Measurements from ENCODE around the gene ZC2HC1C. TPM values are rescaled to one million over a fixed set of nuclear protein-coding genes. Genes with fewer than 3 reads are reported as not detected.

ZC2HC1C gene
- total and polyA plus RNA-seq, 2 donors from 2014 or later: 6.7 to 11.9 TPM

GRCh38 chr14:75127903-75128595, 58.6 kb downstream of the ZC2HC1C start:
- intact Hi-C loops (cut with DNase I): no loop called here
- peaks cover 0 to 3% (median 0%) of the 10 kb centered on the region in 3 donors for H3K36me3 ChIP-seq (ENCODE audit: control insufficient read depth in 2 of 3, insufficient read depth in 3 of 3, low read length in 3 of 3)
- H3K9ac ChIP-seq (ENCODE audit: low read length in 3 of 3): peak overlapping the region; percentile 0 to 96 (median 54)
- H3K27ac ChIP-seq (ENCODE audit: low read depth in 2 of 2, low read length in 2 of 2): no peak overlapping the region
- DNase-seq (no peak), FAIRE-seq (no peak)
- no peaks in the 10 kb centered on the region for H3K27me3 ChIP-seq (ENCODE audit: control insufficient read depth, insufficient read depth, low read length)
- peak overlapping the region in 2 of 3 donors; percentile 92 to 98 for H3K4me3 ChIP-seq (ENCODE audit: low read length in 3 of 3)
- no peak for TF ChIP-seq CTCF (IDR thresholded peaks at IDR 0.05; ENCODE audit: borderline replicate concordance, extremely low read depth, insufficient read depth)
- H3K4me1 ChIP-seq (ENCODE audit: control insufficient read depth in 2 of 3, insufficient read depth in 2 of 3, low read depth in 1 of 3, low read length in 3 of 3): peaks cover 0 to 9% (median 6%) of the 10 kb centered on the region in 3 donors
- no peaks in the 10 kb centered on the region for H3K9me3 ChIP-seq (ENCODE audit: control insufficient read depth in 2 of 3, insufficient read depth in 1 of 3, low read length in 3 of 3)

GRCh38 chr14:75128596-75128990, 59.2 kb downstream of the ZC2HC1C start:
- no peak for TF ChIP-seq CTCF (IDR thresholded peaks at IDR 0.05; ENCODE audit: borderline replicate concordance, extremely low read depth, insufficient read depth)
- Histone ChIP-seq H3K4me3 (ENCODE audit: low read length in 3 of 3) (no peak overlapping the region), H3K9ac (ENCODE audit: low read length in 3 of 3) (no peak overlapping the region), H3K9me3 (ENCODE audit: control insufficient read depth in 2 of 3, insufficient read depth in 1 of 3, low read length in 3 of 3) (no peaks in the 10 kb centered on the region), H3K36me3 (ENCODE audit: control insufficient read depth in 2 of 3, insufficient read depth in 3 of 3, low read length in 3 of 3) (peaks cover 2 to 4% (median 3%) of the 10 kb centered on the region in 3 donors), H3K27me3 (ENCODE audit: control insufficient read depth, insufficient read depth, low read length) (no peaks in the 10 kb centered on the region), H3K27ac (ENCODE audit: low read depth in 2 of 2, low read length in 2 of 2) (no peak overlapping the region), H3K4me1 (ENCODE audit: control insufficient read depth in 2 of 3, insufficient read depth in 2 of 3, low read depth in 1 of 3, low read length in 3 of 3) (peaks cover 0 to 9% (median 6%) of the 10 kb centered on the region in 3 donors)
- DNase-seq: no peak
- no peak for FAIRE-seq
- intact Hi-C loops (cut with DNase I): no loop called here

Other genes starting within 250 kb of the ZC2HC1C start
- gene PROX2, start 193.5 kb upstream of the ZC2HC1C start, total RNA-seq: not detected
- gene PROX2, start 193.5 kb upstream of the ZC2HC1C start, polyA plus RNA-seq (ENCODE audit: insufficient read depth, low read depth, low replicate concordance): not detected
- 98.6 TPM for gene DLST, start 187.7 kb upstream of the ZC2HC1C start, total RNA-seq
- gene DLST, start 187.7 kb upstream of the ZC2HC1C start, polyA plus RNA-seq (ENCODE audit: insufficient read depth, low read depth, low replicate concordance): 112 TPM
- 7.9 TPM for gene RPS6KL1, start 146.4 kb upstream of the ZC2HC1C start, total RNA-seq
- 3.7 TPM for gene RPS6KL1, start 146.4 kb upstream of the ZC2HC1C start, polyA plus RNA-seq (ENCODE audit: insufficient read depth, low read depth, low replicate concordance)
- gene PGF, start 114.0 kb upstream of the ZC2HC1C start, total RNA-seq: 9.3 TPM
- gene PGF, start 114.0 kb upstream of the ZC2HC1C start, polyA plus RNA-seq (ENCODE audit: insufficient read depth, low read depth, low replicate concordance): 12.1 TPM
- 44.0 TPM for gene EIF2B2, start 66.7 kb upstream of the ZC2HC1C start, total RNA-seq
- gene EIF2B2, start 66.7 kb upstream of the ZC2HC1C start, polyA plus RNA-seq (ENCODE audit: insufficient read depth, low read depth, low replicate concordance): 60.6 TPM
- 31.2 TPM for gene MLH3, start 18.2 kb upstream of the ZC2HC1C start, total RNA-seq
- gene MLH3, start 18.2 kb upstream of the ZC2HC1C start, polyA plus RNA-seq (ENCODE audit: insufficient read depth, low read depth, low replicate concordance): 21.7 TPM
- gene ACYP1, start 5.6 kb upstream of the ZC2HC1C start, total RNA-seq: 20.6 TPM
- 16.8 TPM for gene ACYP1, start 5.6 kb upstream of the ZC2HC1C start, polyA plus RNA-seq (ENCODE audit: insufficient read depth, low read depth, low replicate concordance)
- 81.5 TPM for gene NEK9, start 57.4 kb downstream of the ZC2HC1C start, total RNA-seq
- gene NEK9, start 57.4 kb downstream of the ZC2HC1C start, polyA plus RNA-seq (ENCODE audit: insufficient read depth, low read depth, low replicate concordance): 25.4 TPM
- gene TMED10, start 107.0 kb downstream of the ZC2HC1C start, total RNA-seq: 401 TPM
- 222 TPM for gene TMED10, start 107.0 kb downstream of the ZC2HC1C start, polyA plus RNA-seq (ENCODE audit: insufficient read depth, low read depth, low replicate concordance)
- gene FOS, start 209.2 kb downstream of the ZC2HC1C start, total RNA-seq: 116 TPM
- gene FOS, start 209.2 kb downstream of the ZC2HC1C start, polyA plus RNA-seq (ENCODE audit: insufficient read depth, low read depth, low replicate concordance): 193 TPM